ENCODE measurements around the gene MKRN2.
A peak's percentile ranks its signal among the peaks of the same experiment; 100 is the strongest.
"Not testable (repeated sequence)": the region's sequence is repeated elsewhere in the genome, so short reads cannot be mapped to it uniquely, and the experiment has no call there.

MKRN2 gene, protein sequence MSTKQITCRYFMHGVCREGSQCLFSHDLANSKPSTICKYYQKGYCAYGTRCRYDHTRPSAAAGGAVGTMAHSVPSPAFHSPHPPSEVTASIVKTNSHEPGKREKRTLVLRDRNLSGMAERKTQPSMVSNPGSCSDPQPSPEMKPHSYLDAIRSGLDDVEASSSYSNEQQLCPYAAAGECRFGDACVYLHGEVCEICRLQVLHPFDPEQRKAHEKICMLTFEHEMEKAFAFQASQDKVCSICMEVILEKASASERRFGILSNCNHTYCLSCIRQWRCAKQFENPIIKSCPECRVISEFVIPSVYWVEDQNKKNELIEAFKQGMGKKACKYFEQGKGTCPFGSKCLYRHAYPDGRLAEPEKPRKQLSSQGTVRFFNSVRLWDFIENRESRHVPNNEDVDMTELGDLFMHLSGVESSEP
- total RNA-seq, result 72.9 to 74.3 reads per million in 2 donors

DNA sequence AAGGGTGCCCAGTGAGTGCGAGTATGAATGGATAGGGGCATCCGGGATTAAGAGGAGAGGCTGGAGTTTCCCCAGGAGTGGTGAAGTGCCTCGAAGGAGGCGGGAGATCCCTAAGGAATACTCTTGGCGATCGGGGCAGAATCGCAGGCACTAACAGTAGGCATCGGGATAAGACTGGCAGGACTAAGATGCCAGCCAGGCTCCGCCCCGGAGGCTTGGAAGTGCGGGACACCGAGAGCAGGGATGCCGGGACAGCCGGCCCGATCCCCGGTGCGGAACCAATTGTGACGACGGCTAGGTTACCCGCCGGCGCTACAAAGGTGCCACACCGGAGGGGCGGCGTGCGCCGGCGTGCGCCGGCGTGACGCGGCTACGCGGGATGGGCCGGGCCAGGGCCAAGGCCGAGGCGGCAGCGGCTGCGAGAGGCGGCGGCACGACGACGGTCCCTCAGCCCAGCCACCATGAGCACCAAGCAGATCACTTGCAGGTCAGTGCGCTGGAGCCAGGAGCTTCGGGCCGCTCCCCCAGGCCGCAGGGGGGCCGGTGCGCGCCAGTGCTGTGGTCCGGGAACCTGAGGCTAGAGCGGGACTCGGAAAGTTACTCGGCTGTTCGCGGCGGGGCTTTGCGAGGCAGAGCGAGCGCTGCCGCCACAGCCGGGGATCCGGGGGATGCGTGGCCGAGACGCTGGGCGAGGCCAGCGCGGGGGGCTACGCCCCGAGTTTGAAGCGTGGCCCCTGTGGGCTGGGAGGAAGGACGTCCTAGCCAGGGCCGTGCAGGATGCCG, at the start of gene MKRN2:
Gene MKRN2 (plus strand): TSS at position 398 of the 783 bp plus-strand sequence. CDS start 64 bp downstream, at position 462.
- DNase-seq, result peak; percentile 77

DNA sequence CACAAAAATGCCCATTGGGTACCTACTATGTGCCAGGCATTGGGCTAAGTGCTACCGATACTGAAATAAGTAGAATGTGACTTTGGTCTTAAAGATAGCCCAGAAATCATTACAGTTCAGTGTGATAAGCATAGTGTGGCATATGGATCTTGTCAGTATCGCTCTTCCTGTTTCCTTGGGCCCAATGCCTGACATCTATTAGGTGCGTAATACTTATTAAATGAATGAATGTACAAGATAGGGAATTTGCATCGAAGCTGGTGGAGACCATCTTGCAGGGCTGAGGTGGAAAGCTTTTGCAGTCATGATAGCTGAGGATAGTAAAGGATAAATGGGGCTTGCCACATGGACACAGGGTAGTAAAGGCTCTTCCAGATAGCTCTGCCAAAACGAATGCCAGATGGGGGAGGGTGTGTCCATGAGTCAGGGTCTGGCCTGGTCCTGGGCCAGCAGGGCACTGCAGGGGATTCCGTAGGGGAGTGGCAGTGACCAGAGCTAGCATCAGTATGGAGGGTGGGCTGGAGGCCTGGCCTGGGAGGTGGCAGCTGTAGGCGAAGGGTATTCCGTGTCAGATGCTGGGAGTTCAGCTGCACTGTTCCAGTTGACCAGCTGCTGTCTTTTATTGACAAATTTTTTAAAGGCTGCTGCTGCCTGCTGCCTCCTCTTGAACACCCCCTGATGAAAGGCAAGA, 49.2 kb upstream of the MKRN2 start:
- no peak for DNase-seq

DNA sequence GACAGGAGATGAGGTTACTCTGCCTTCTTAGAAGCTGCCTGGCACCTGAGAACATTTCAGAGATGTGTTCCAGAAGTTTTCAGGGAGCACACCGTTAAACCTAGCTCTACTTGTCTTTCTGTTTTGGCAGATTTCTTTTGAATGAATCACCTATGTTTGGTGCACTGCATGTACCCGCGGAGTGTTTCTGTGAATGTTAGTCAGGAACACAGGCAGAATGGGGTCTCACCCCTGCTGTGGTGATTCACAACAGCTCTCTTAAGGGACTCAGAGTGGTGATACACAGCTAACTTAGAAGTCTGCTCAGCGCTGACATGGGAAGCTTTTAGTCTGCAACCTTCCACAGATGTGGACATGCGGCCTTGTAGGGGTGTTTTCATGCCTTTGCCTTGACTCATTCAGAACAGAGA, 48.6 kb upstream of the MKRN2 start:
- no peak for DNase-seq

DNA sequence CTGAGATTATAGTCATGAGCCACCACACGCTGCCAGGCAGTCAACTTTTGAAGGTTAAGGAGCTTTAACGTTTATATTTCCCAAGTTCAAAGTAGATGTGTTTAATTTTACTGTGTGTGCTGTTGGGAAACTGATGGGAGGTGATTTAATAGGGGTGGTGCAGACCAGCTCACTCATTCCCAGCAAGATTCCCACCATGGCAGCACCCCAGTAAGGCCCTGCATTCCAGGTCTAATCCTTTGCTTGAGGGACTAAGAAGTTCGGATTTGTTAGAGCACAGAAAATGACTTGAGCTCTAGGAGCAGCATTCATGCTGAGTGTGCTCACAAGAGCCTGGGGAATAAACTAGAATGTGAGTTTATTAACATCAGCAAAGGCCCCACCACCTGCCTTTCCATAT, 47.4 kb upstream of the MKRN2 start:
- no peak for DNase-seq

DNA sequence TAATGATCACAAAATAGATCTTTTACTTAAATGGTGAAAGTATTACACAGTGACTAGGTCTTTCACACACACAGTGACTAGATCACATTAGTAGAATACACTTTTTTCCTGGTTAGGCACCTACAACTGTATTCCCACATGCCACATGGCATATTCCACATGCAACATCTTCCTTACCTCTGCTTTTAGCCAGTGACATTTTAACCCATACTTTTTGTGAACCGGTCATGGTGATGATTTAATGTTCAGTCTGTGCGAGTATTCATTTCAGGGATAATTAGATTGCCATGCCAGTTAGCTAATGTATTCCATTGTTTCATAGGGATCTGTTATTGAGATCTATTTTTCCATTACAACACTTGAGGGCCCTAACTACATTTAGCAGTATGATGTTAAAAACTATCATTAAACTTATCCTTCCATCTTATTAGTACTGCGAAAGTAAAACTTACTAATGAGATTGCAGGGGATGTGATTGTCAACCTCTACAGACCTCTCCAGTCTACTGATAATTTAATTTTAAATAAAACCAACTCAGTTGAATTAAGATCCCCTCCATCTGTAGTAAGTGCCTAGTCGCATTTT, 44.3 kb upstream of the MKRN2 start:
- no peak for DNase-seq

DNA sequence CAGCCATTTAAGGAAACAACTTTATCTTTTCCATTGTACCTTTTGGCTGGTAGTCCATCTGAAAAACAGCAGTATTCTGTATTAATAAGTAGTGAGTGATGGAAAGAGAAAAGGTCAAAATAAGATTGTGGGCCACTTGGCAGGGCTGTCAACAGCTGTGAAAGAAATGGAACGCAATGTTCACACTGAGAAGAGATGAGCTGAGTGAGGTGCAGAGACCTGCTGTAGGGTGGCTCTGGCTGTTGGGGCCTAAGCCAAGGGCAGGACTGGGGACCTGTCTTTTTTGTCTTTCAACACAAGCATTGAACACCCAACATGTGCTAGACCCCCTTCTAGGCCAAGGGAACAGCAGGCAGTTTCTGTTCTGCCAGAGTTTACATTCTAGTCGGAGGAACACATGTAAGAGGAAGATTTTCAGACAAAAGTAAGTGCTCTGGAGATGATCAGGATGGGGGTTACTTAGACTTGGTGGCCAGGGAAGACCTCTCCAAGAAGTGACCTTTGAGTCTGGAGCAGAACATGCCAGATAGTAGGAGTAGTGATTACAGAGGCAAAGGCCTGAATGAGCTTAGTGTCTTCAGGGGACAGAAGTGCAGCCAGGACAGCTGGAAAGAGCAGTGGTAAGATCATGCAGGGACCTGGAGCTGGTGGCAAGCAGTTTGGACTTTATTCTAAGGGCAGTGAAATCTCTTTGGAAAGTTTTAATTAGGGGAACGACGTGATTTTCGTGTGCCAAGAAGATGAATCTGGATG, 43.0 kb upstream of the MKRN2 start:
- no peak for DNase-seq

DNA sequence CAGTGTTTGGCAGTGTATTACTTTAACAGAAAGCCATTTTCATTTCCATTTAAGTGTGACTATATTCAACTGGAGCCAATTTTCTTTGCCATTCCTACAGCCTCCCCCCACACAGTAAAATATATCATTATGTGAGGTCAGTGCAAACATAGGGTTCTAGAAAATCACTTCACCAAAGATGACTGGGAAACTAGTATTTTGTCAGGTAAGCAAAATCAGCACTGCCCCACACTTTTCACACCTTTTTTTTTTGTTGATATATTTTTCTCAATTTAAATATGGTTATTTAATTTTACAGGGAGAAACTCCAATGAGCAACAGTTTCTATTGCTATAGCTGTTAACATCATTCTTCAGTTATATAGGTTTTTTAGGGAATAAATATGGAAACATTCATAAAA, 41.3 kb upstream of the MKRN2 start:
- DNase-seq, result no peak

DNA sequence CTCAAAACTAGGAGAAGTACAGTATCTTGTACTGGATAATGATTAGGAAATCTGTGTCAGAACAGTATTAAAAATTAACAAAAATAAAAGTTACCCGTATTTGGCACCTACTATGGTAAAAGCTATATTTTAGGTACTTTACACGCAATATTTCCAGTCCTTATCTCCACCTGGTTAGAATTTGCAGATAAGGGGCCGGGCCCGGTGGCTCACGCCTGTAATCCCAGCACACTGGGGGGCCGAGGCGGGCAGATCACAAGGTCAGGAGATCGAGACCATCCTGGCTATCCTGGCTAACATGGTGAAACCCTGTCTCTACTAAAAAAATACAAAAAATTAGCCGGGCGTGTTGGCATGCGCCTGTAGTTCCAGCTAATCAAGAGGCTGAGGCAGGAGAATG, 40.0 kb upstream of the MKRN2 start:
- DNase-seq, result no peak

DNA sequence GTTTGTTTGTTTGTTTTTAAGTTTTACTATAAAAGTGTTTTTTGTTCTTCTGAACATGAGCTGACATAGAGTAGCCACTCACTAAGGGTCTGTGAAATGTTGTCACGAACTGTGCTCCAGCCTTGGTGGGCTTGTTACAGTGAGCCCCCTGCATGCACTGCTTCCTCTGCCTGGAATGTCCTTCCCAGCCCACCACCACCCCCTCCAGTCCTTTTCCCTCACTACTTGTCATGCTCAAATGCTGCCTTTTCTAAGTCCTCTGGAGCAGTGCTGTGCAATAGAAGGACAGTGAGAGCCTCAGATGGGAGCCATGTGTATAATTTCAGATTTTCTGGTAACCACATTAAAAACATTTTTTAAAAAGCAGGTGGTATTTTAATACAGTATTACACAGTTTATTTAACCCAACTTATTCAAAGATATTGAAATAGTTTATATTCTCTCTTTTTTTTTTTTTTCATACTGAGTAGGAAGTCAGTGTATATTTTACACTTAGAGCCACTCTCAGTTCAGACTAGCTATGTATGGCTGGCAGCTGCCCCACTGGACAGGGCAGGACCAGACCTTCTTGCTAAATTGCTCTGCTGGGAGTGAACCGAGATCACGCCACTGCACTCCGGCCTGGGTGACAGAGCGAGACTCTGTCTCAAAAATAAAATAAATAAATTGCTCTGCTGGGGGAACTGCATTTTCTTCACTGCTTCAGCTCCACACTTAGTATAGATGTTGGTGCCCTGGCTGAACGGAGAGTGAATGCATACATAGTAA, 38.4 kb upstream of the MKRN2 start:
- no peak for DNase-seq

DNA sequence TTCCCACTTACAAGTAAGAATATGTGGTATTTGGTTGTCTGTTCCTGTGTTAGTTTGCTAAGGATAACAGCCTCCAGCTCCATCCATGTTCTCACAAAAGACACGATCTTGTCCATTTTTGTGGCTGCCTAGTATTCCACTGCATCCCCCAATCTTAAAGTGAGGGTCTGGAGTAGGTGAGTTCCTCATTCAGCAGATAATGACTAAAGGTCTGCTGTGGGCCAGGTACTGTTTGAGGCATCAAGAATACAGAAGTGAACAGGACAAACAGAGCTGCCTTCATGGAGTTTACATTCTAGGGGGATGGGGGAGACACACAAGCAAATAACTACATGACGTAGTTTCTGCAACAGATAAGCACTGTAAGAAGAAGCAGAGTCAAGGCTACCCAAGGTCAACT, 35.9 kb upstream of the MKRN2 start:
- no peak for DNase-seq

DNA sequence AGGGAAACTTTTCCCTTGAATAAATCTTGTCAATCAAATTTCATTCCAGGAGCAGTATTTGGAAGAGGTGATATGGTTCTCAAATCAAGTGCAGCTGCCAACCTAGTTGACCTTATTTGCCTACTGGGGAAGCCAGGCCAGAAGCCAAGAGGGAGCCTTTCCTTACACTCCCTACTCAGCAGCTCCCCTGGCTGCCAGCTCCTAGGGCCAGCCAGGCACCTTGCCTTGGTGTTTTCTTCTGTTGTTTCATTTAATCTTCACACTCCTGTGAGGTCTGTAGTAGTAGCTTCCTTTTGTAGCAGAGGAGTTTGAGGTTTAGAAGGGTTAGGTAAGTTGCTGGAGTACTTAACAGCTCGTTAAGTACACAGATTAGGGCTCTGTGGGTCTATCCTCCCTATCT, 34.2 kb upstream of the MKRN2 start:
- no peak for DNase-seq

DNA sequence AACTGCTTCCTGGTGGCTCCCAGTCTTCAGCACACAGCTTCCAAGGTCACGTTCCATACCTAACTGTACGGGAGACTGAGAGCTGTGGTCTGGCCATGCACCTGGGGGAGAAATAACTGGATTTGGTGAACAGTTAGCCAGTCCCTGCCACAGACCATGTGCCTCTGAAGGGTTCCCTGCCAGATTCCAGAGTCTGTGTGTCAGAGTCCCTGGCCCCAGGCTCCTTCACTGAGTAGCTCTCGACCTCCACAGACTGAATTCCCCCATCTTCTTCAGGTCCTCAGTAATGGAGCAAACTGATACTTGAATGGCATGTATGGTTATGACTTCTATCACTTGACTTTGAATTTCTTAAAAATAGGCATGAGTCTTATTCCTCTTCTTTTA, 29.1 kb upstream of the MKRN2 start:
- DNase-seq, result no peak

DNA sequence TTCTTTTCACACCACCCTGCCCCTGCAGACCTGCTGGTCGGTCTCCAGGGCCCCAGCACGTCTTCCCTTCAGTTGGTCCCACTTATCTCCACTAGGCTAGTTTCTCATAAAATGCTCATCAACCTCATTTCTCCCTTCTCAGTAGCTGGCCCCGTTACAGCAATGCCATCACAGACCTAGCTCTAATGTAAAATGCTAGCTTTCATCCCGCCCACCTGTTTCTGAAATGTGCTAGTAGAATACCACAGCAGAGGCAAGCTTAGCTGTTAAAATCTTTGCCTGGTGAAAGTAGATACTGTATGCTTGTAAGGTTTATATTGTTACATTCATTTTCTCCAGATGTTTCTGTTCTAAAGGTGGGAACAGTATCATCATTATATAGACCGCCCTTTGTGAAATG, 24.7 kb upstream of the MKRN2 start:
- no peak for DNase-seq

DNA sequence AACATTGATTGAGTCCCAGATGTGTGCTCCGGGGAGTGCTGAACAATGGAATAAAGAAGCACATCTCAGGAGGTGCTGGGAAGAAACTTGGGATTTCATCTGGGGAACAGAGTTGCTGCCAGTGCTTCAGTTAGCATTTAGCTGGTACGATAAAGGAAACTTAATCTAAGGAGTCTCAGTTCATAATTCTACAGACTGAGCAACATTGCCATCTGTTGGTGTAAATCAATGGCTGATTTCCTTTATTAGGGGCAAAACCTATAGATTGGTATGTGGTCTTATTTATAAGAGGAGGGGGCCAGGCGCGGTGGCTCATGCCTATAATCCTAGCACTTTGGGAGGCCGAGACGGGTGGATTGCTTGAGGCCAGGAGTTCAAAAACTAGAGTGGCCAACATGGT, 20.5 kb upstream of the MKRN2 start:
- DNase-seq, result no peak

DNA sequence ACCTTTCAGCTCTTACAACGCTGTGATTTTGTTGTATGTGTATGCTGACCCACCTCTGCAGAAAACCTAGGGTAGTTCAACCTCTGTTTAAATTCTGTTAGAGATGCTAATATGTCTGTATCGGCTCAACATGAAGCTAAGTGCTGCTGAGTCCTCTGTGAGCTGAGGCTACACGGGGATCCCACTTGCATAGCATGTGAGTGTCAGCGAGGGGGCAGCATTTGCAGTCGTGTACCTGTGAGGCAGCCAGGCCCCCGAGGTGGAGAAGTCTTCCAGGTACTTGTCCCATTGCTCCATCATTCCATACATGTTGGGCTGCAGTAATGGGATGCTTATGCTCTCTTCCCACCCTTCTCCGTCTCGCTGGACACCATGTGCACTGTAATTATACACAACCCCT, 15.3 kb upstream of the MKRN2 start:
- DNase-seq, result no peak

DNA sequence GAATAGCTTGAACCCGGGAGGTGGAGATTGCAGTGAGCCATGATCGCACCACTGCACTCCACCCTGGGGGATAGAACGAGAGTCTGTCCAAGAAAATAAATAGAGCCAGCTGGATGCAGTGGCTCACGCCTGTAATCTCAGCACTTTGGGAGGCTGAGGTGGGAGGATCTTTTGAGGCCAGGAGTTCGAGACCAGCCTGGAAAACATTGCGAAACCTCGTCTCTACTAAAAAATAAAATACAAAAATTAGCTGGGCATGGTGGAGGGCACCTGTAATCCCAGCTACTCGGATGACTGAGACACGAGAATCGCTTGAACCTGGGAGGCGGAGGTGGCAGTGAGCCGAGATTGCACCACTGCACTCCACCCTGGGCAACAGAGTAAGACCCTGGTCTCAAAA, 13.4 kb upstream of the MKRN2 start:
- DNase-seq, result not testable (repeated sequence)

DNA sequence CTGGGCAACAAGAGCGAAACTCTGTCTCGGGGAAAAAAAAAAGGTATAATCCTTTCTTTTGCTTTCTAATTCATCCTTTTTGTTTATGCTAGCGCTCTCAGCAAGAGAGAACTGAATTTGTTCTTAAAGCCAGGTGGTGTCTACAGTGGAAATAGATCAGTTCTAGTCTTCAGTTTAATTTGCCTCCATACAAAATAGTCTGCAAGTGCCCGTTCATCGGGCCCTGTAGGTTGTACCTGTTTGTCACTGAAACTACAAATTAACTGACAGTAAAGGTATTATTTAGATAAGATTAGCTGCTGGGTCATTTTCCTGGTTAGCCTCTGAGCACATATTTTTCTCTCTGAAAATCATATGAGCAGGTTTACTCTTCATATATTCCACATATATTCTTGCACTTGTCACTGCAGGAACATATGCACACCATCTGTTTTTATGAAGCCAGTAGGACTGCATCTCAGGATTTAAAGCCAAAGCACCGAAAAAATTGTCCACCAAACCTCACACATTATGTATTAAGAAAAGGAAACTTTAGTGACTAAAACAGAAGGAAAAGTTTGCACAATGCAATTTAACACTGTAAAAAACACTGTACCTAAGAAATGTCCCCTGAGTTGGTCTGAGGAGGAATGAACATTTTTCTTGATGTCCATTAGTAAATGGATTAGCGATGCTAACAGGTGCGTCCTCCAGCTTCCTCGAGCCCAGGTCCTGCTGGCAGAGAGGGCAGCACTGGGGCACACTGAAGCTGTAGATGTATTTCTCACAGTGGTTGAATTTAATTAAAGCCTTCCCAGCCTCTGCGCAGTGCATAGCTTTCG, 12.0 kb upstream of the MKRN2 start:
- DNase-seq, result no peak

DNA sequence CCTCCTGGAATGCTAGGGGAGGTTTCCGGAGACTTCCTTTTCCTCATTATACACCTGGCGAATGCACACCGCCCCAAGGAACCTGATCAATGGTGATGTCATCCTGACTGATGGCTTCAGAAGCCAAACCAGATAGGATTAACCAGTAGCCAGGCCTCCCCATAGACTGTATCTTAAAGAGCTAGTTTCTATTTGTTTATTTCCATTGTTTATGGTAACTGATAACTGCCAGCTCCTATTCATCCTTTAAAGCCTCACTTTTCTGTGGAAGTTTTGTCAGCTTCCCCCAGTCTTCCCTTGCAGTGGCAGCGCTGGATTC, 11.5 kb upstream of the MKRN2 start, which contains the start of gene MKRN2OS:
Gene MKRN2OS (minus strand): TSS at position 27 of the 319 bp plus-strand sequence. CDS start 35 bp downstream, outside the sequence.
- DNase-seq, result no peak

DNA sequence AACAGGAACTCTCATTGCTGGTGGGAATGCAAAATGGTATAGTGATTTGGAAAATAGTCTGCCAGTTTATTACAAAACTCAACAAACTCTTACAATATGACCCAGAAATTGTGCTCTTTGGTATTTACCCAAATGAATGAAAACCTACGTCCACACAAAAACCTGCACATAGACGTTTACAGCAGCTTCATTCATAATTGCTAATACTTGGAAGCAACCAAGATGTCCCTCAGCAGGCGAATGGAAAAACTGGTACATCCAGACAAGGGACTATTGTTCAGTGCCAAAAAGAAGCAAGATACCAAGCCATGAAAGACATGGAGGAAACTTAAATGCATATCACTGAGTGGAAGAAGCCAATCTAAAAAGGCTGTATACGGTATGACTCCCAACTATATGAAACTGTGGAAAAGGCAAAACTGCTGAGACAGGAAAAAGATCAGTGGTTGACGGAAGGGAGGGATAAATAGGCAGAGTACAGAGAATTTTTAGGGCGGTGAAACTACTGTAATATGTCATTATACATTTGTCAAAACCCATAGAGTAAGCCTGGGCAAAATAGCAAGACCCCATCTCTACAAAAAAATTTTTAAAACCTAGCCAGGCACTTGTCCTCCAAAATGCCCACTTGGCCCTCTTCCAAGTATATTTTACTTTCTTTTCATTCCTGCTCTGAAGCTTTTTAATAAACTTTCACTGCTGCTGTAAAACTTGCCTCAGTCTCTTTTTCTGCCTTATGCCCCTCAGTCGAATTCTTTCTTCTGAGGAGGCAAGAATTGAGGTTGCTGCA, 6.7 kb upstream of the MKRN2 start:
- no peak for DNase-seq

DNA sequence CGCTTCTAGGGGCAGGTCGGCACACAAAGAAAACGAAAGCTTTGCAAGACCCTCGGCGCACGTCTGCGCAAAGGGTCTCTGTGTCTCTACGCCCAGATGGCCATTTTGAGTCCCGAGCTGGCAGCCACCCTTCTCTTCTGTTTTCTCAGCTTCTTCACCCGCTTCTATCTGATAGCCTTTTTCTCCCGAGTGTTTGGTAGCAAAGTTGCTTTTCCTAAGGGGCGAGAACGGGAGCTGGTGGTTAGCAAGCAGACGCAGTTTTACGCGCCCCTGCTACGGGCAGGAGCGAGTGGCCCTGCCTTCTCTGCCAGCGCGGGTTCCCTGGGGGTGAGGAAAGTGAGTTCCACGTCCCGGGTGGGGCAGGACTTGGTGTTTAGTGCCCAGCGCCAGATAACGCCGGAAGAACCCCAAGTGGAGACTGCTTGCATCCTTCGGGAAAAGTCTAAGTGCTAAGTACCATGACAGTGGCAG, 2.9 kb upstream of the MKRN2 start:
- DNase-seq, result no peak
